Vagina (tissue), 2 donors: Measurements from ENCODE around the gene GEN1. TPM values are rescaled to one million over a fixed set of nuclear protein-coding genes. Genes with fewer than 3 reads are reported as not detected.

ENCODE experiments used
- DNase-seq, 2 donors: peaks; one replicate each; pipeline ENCODE4 v3.0.0-alpha.2; 2017; ENCODE audit errors: extremely low spot score in 2 of 2
- H3K27ac ChIP-seq: fragments of 200-600 bp; sonication (generic); one replicate; pipeline ENCODE4 v1.5.1; 2019
- H3K27me3 ChIP-seq: fragments of 200-600 bp; sonication (generic); one replicate; pipeline ENCODE4 v1.5.1; 2019
- H3K36me3 ChIP-seq, 2 donors: fragments of 200-600 bp; sonication (generic); one replicate each; pipeline ENCODE4 v1.5.1; 2017 to 2019
- H3K4me1 ChIP-seq: fragments of 200-600 bp; sonication (generic); one replicate; pipeline ENCODE4 v1.5.1; 2019
- H3K4me3 ChIP-seq, 2 donors: fragments of 200-600 bp; sonication (generic); 1 replicate in 1 of 2; 2 replicates in 1 of 2; pipeline ENCODE4 v1.5.1; 2016 to 2019
- H3K9me3 ChIP-seq: fragments of 200-600 bp; sonication (generic); one replicate; pipeline ENCODE4 v1.5.1; 2019
- CTCF ChIP-seq, 3 experiments: fragments of 450-650 bp in 2 of 3; fragments of 200-600 bp in 1 of 3; sonication (generic) in 1 of 3; IDR thresholded peaks; one replicate each; pipeline ENCODE4 v1.5.1; 2017 to 2019; ENCODE audit warnings: antibody characterized with exemption in 3 of 3, mild to moderate bottlenecking in 2 of 3, moderate library complexity in 2 of 3
- POLR2A ChIP-seq, 2 donors: fragments of 450-650 bp; IDR thresholded peaks; one replicate each; pipeline ENCODE4 v1.6.1; 2017; ENCODE audit warnings: antibody characterized with exemption in 2 of 2, mild to moderate bottlenecking in 2 of 2, moderate library complexity in 2 of 2
- POLR2AphosphoS5 ChIP-seq, 2 donors: sonication (generic); formaldehyde crosslinking; IDR thresholded peaks; one replicate each; pipeline ENCODE4 v1.9.0; 2017; ENCODE audit warnings: antibody characterized with exemption in 2 of 2, mild to moderate bottlenecking in 2 of 2, low read depth in 1 of 2; ENCODE audit not compliant: insufficient read depth in 1 of 2
- intact Hi-C: fragments of 100-400 bp; cut with DNase I; formaldehyde crosslinking; loops from one replicate; pipeline ENCODE4 v1.15.1; 2023
- total RNA-seq: library from RNA; depleted of rRNA; stranded (reverse); fragments of >200 nt; gene quantifications from one replicate; pipeline ENCODE4 v1.2.3, GENCODE V29; 2016

The GEN1 gene
- total RNA-seq, 1 donor from 2014 or later: 9.6 TPM

- Histone ChIP-seq H3K4me1 (no peaks in the 10 kb centered on the region), H3K27ac (no peak overlapping the region), H3K27me3 (no peaks in the 10 kb centered on the region), H3K4me3 (no peak overlapping the region), H3K9me3 (no peaks in the 10 kb centered on the region), H3K36me3 (peaks cover 0 to 37% of the 10 kb centered on the region in 2 donors)
- intact Hi-C loops: no loop called here
- DNase-seq: no peak
- TF ChIP-seq CTCF (IDR thresholded peaks at IDR 0.05): no peak
- no peak for TF ChIP-seq POLR2AphosphoS5 (IDR thresholded peaks at IDR 0.05; ENCODE audit: insufficient read depth in 1 of 2, low read depth in 1 of 2)
- TF ChIP-seq POLR2A (IDR thresholded peaks at IDR 0.05): no peak
Observed at GRCh38 chr2:17740203-17740602, 13.7 kb upstream of the GEN1 start.

GRCh38 chr2:17747684-17748452 lies 6.1 kb upstream of the GEN1 start:
- H3K27me3 ChIP-seq: no peaks in the 10 kb centered on the region
- peaks cover 0 to 2% of the 10 kb centered on the region in 2 donors for H3K36me3 ChIP-seq
- no peaks in the 10 kb centered on the region for H3K9me3 ChIP-seq
- no peak overlapping the region for H3K27ac ChIP-seq
- TF ChIP-seq POLR2A (IDR thresholded peaks at IDR 0.05) (no peak), CTCF (IDR thresholded peaks at IDR 0.05) (no peak), POLR2AphosphoS5 (IDR thresholded peaks at IDR 0.05; ENCODE audit: insufficient read depth in 1 of 2, low read depth in 1 of 2) (no peak)
- intact Hi-C loops: no loop called here
- no peak for DNase-seq
- peaks cover 9% of the 10 kb centered on the region for H3K4me1 ChIP-seq
- H3K4me3 ChIP-seq: no peak overlapping the region

GRCh38 chr2:17748745-17749144 lies 5.2 kb upstream of the GEN1 start:
- Histone ChIP-seq H3K27me3 (no peaks in the 10 kb centered on the region), H3K4me1 (peaks cover 11% of the 10 kb centered on the region), H3K9me3 (no peaks in the 10 kb centered on the region), H3K27ac (no peak overlapping the region), H3K4me3 (no peak overlapping the region), H3K36me3 (no peaks in the 10 kb centered on the region)
- intact Hi-C loops: no loop called here
- DNase-seq: no peak
- no peak for TF ChIP-seq POLR2AphosphoS5 (IDR thresholded peaks at IDR 0.05; ENCODE audit: insufficient read depth in 1 of 2, low read depth in 1 of 2)
- TF ChIP-seq CTCF (IDR thresholded peaks at IDR 0.05): no peak
- no peak for TF ChIP-seq POLR2A (IDR thresholded peaks at IDR 0.05)

GRCh38 chr2:17749753-17750438 lies 4.0 kb upstream of the GEN1 start:
- TF ChIP-seq CTCF (IDR thresholded peaks at IDR 0.05) (no peak), POLR2AphosphoS5 (IDR thresholded peaks at IDR 0.05; ENCODE audit: insufficient read depth in 1 of 2, low read depth in 1 of 2) (no peak), POLR2A (IDR thresholded peaks at IDR 0.05) (no peak)
- intact Hi-C loops: loop anchor here (10.0 kb wide), 1 partner anchor 1085 kb away; the partner anchor contains the start of gene CYRIA
- no peak overlapping the region for H3K4me3 ChIP-seq
- H3K4me1 ChIP-seq: peaks cover 20% of the 10 kb centered on the region
- no peaks in the 10 kb centered on the region for H3K36me3 ChIP-seq
- H3K9me3 ChIP-seq: no peaks in the 10 kb centered on the region
- no peak overlapping the region for H3K27ac ChIP-seq
- no peaks in the 10 kb centered on the region for H3K27me3 ChIP-seq
- no peak for DNase-seq

GRCh38 chr2:17752246-17752645 lies 1.7 kb upstream of the GEN1 start:
- intact Hi-C loops: loop anchor here (10.0 kb wide), 1 partner anchor 1087 kb away; the partner anchor contains the start of gene CYRIA
- Histone ChIP-seq H3K36me3 (no peaks in the 10 kb centered on the region), H3K9me3 (no peaks in the 10 kb centered on the region), H3K4me3 (peak overlapping the region in 1 of 2 donors; percentile 75), H3K4me1 (peaks cover 25% of the 10 kb centered on the region), H3K27ac (no peak overlapping the region), H3K27me3 (no peaks in the 10 kb centered on the region)
- TF ChIP-seq POLR2AphosphoS5 (IDR thresholded peaks at IDR 0.05; ENCODE audit: insufficient read depth in 1 of 2, low read depth in 1 of 2): no peak
- TF ChIP-seq POLR2A (IDR thresholded peaks at IDR 0.05): no peak
- TF ChIP-seq CTCF (IDR thresholded peaks at IDR 0.05): no peak
- no peak for DNase-seq
